NCI-H774 (cell line): ENCODE data around the gene LARP4B.

Source experiments
- DNase-seq: peaks from one replicate; lab custom pipeline; 2025; lab: John Stamatoyannopoulos, UW

Gene LARP4B

GRCh38 chr10:866577-866941, 64.9 kb downstream of the LARP4B start:
- no peak for DNase-seq

GRCh38 chr10:865924-866576, 65.5 kb downstream of the LARP4B start:
- DNase-seq: no peak

GRCh38 chr10:865257-865656, 66.2 kb downstream of the LARP4B start:
- no peak for DNase-seq

DNA sequence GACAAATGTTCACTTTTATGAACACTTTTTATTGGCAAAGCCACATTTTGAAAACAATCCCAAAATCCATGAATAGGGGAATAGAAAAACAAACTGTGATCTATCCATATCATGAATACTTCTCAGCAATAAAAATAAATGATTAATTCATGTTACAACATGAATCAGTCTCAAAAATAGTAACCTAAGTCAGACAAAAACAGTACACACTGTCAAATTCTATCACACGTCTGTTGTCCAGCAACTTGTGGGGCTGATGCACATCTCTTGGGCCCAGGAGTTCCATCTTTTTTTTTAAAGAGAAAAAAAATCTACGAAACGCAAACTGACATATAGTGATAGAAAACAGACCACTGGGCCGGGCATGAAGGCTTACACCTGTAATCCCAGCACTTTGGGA, 71.0 kb downstream of the LARP4B start:
- no peak for DNase-seq

DNA sequence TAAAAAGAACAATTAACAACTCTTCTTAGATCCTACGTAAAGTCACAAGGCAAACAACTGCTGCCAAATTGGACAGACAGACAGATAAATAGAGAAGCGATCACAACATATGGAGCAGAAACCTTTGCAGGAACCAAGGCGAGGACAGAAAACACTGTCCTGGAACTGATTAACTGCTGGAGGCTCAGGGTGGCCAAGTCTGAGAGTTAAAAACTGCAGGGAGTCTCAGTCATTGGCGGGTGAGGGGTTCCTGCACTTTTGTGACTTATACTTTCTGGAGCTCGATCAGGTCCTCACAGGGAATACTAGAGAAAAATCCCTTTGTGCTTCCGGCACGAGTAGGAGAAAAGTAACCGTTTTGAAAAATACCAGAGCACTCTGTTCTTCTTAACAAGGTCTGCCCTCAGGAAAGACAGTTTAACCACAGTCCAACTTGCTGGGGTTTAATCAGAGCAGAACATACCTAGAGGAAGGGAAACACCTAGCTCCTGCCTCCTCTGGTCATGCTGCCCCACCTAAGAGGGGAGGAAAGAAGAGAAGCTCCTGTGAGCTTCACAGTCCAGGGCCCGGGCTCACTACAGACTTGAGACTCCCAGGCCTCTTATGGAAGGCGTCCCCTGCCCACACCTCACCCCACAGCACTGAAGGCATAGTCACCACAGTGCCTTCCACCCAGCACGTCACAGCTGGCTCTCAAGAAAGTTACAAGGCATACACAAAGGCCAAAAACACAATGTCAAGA, 74.9 kb downstream of the LARP4B start:
- no peak for DNase-seq

GRCh38 chr10:855671-856070, 75.8 kb downstream of the LARP4B start:
- no peak for DNase-seq

- no peak for DNase-seq
Observed at GRCh38 chr10:855079-855478, 76.4 kb downstream of the LARP4B start.

DNA sequence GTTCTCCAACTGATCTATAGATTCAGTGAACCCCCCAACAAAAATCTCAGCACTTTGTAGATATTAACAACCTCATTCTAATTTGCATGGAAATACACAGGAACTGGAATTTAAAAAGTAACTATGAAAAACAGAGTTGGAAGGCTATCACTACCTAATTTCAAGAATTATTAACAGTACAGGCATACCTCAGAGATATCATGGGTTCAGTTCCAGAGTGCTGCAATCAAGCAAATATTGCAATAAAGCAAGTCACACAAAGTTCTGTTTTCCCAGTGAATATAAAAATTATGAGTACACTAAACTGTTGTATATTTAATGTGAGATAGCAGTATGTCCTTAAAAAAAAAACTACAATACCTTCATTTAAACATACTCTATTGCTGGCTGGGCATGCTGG, 78.5 kb downstream of the LARP4B start:
- DNase-seq: no peak

DNA sequence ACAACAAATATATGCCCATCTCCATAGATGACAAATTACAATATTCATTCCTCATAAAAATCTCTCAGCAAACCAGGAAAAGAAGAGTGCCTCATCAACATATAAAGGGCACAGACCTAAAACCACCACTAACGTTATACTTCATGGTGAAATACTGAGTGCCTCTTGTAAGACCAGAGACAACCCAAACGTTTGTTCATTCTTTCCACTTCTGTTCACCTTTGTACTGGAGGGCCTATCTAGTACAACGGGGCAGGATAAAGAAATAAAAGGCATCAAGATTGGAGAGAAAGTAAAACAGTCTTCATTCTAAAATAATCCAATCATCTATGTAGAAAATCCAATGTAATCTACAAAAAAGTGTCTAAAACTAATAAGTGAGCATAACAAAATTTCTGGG, 79.1 kb downstream of the LARP4B start:
- no peak for DNase-seq

DNA sequence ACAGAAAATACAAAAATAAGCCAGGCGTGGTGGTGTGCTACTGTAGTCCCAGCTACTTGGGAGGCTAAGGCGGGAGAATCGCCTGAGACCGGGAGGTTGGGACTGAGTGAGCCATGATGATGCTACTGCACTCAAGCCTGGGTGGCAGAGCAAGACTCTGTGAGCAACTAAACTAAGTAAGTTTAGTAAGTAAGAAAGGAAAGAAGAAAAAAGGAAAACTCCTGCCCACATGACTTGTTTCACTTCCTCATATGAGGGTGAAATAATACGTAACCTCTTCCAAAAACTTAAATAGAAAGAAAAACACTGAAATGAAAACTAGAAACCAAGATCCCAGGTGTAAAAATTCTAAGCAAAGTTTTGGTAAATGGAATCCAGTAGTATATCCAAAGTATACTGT, 79.6 kb downstream of the LARP4B start:
- no peak for DNase-seq

GRCh38 chr10:850093-850492, 81.4 kb downstream of the LARP4B start:
- no peak for DNase-seq

- DNase-seq: no peak
Observed at GRCh38 chr10:847868-848267, 83.6 kb downstream of the LARP4B start.

DNA sequence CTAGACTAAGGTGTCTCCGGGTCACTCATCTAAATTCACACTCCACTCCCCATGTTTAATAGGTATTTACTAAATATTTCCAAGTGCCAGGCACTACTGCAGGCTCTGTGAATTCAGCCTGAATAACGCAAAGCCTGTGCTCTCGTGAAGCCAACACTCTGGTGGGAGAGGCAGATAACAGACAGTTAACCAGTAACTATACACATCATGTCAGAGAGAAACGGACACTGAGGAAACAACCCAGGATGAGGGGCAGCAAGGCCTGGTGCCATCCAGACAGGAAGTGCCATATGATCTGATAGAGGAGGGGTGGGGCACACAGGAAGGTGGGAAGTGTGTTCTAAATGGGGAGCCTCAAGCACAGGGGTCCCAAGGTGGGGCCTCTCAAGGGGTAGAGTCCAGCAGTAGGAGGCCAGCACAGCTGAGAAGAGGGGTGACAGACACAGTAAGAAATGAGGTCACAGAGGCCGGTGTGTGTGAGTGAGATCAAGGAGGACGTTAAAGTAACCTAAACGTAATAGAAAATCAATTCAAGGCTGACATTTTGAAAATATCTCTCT, 85.3 kb downstream of the LARP4B start:
- DNase-seq: no peak

- no peak for DNase-seq
Observed at GRCh38 chr10:845526-845925, 86.0 kb downstream of the LARP4B start.

- no peak for DNase-seq
Observed at GRCh38 chr10:844552-844951, 87.0 kb downstream of the LARP4B start.

GRCh38 chr10:843703-844102, 87.8 kb downstream of the LARP4B start:
- no peak for DNase-seq

DNA sequence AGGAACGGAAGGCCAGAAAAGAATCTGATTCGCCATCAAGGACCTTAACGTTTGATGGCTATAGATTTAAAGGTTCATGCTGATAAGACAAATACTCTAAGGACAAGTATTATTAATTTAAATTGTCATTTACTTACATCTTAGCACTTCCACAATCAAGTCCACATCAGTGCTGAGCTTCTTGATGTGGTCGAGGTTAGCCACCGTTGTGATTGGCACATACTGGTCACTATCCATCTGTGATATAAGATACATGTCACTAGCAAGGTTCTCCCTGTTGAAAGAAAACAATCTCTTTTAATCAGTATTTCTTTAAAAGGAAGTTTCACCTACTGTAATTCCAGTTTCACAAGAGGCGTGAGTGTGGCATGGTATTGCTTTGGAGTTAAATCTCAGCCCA, 88.7 kb downstream of the LARP4B start:
- no peak for DNase-seq

GRCh38 chr10:841535-841934, 90.0 kb downstream of the LARP4B start:
- DNase-seq: no peak

GRCh38 chr10:839550-840205, 91.8 kb downstream of the LARP4B start:
- DNase-seq: no peak

DNA sequence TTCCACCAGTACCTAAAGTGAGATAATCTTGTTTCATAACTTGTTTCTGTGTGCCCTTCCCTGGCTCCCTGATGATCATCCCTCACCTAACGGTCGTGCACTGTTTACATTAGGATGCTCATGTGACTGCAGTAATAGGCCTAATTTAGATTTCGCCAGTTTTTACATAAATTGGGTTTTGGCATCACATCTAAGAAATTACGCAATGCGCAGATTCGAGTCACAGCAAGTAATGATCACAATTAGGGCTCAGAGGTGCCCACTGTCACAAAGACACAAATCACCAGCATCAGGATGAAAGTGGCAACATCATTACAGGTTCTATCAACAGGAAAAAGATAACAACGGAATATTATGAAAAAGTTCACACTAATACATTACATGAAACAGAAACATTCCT, 94.7 kb downstream of the LARP4B start:
- DNase-seq: no peak

GRCh38 chr10:834493-834892, 97.0 kb downstream of the LARP4B start:
- no peak for DNase-seq

DNA sequence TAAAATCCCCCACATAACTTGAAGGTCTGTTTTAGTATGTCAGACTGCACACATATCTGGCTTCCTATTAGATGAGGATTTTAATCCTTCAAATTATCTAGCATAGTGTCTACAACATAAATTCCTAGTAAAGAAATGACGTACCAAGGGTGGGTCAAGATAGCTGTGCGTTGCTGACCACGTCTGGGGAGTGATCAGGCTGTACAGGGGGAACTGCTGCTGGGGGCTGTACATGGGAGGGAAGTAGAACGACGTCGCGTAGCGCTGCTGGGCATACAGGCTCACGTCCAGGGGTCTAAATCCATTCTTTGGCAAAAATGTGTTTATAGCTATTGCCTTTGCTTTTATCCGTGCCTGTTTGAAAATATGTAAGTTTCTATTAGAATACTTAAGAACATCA, 102.3 kb downstream of the LARP4B start:
- no peak for DNase-seq

GRCh38 chr10:828191-828590, 103.3 kb downstream of the LARP4B start:
- DNase-seq: no peak
